Stimulated activated naive B cell treated with anti-CD40 and anti-IgM and Interleukin-4, amounts not matched to agents 10 μg/mL and 1 μg/mL and 100 μg/mL, for 72 hours (primary cell): ENCODE measurements around the gene NOP53.
"Not testable (repeated sequence)": the region's sequence is repeated elsewhere in the genome, so short reads cannot be mapped to it uniquely, and the experiment has no call there.

Experiments used
- ATAC-seq, 2 donors: fragments of 150-1000 bp; cut with Tn5 transposase; replicated peaks; 2 replicates each; pipeline ENCODE4 v1.10.0; 2021; ENCODE audit warnings: moderate library complexity in 1 of 2
- DNase-seq: peaks from one replicate; pipeline ENCODE4 v3.0.0; 2021
- H3K27ac Mint-ChIP-seq: one replicate; pipeline ENCODE4 v1.8.0; 2022; ENCODE audit warnings: mild to moderate bottlenecking, mixed read lengths
- H3K27me3 Mint-ChIP-seq, 2 donors: one replicate each; pipeline ENCODE4 v1.8.0; 2022; ENCODE audit warnings: mixed read lengths in 2 of 2
- H3K36me3 Mint-ChIP-seq, 2 donors: one replicate each; pipeline ENCODE4 v1.8.0; 2022; ENCODE audit warnings: mixed read lengths in 2 of 2, mild to moderate bottlenecking in 1 of 2
- H3K4me1 Mint-ChIP-seq, 2 donors: one replicate each; pipeline ENCODE4 v1.8.0; 2022; ENCODE audit warnings: mixed read lengths in 2 of 2, mild to moderate bottlenecking in 1 of 2
- H3K4me3 Mint-ChIP-seq, 2 donors: one replicate each; pipeline ENCODE4 v1.8.0; 2022; ENCODE audit warnings: mild to moderate bottlenecking in 2 of 2, mixed read lengths in 2 of 2, moderate library complexity in 1 of 2
- H3K9me3 Mint-ChIP-seq, 2 donors: one replicate each; pipeline ENCODE4 v1.8.0; 2022; ENCODE audit warnings: mixed read lengths in 2 of 2, mild to moderate bottlenecking in 1 of 2

NOP53 gene

GRCh38 chr19:47729468-47729798 is 15.9 kb upstream of the NOP53 start:
- peaks cover 14 to 17% of the 10 kb centered on the region in 2 donors for H3K4me1 Mint-ChIP-seq
- ATAC-seq (peak; percentile 21 to 27), DNase-seq (no peak)
- H3K27me3 Mint-ChIP-seq: peaks cover 44 to 49% of the 10 kb centered on the region in 2 donors
- peak overlapping the region; percentile 44 to 74 for H3K4me3 Mint-ChIP-seq
- peaks cover 2 to 4% of the 10 kb centered on the region in 2 donors for H3K9me3 Mint-ChIP-seq
- peaks cover 0 to 2% of the 10 kb centered on the region in 2 donors for H3K36me3 Mint-ChIP-seq
- no peak overlapping the region for H3K27ac Mint-ChIP-seq

GRCh38 chr19:47729799-47730520 is 15.4 kb upstream of the NOP53 start:
- H3K4me3 Mint-ChIP-seq: peak overlapping the region; percentile 58 to 74
- H3K36me3 Mint-ChIP-seq: peaks cover 0 to 2% of the 10 kb centered on the region in 2 donors
- peaks cover 43 to 49% of the 10 kb centered on the region in 2 donors for H3K27me3 Mint-ChIP-seq
- H3K9me3 Mint-ChIP-seq: peaks cover 2 to 4% of the 10 kb centered on the region in 2 donors
- peaks cover 14 to 17% of the 10 kb centered on the region in 2 donors for H3K4me1 Mint-ChIP-seq
- no peak overlapping the region for H3K27ac Mint-ChIP-seq
- ATAC-seq (peak; percentile 77 to 83), DNase-seq (no peak)

DNA sequence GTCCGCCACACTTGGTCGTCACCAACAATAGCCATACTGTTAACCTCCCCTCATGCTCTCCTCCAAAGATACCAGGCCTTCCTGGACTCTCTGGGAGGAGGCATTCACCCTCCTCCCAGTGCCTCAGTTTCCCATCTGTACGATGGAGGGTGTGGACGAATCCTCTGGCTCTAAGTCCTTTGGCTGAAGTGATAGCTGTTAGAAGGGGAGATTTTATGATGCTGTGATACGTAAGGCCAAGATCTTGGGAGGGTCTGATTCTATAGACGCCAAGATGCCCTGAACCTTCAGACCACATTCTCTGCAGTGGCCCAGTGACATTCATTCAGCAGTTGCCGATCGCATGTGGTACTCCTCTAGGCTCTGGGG is 14.8 kb upstream of the NOP53 start:
- Mint-ChIP-seq H3K4me1 (peaks cover 14 to 17% of the 10 kb centered on the region in 2 donors), H3K9me3 (peaks cover 2 to 4% of the 10 kb centered on the region in 2 donors), H3K27me3 (peaks cover 43 to 49% of the 10 kb centered on the region in 2 donors), H3K36me3 (peaks cover 0 to 2% of the 10 kb centered on the region in 2 donors), H3K4me3 (peak overlapping the region; percentile 58 to 74), H3K27ac (no peak overlapping the region)
- DNase-seq (no peak), ATAC-seq (no peak)

- DNase-seq (no peak), ATAC-seq (no peak)
- H3K9me3 Mint-ChIP-seq: peaks cover 2 to 4% of the 10 kb centered on the region in 2 donors
- peaks cover 14 to 17% of the 10 kb centered on the region in 2 donors for H3K4me1 Mint-ChIP-seq
- no peak overlapping the region for H3K27ac Mint-ChIP-seq
- no peak overlapping the region for H3K4me3 Mint-ChIP-seq
- H3K27me3 Mint-ChIP-seq: peaks cover 43 to 50% of the 10 kb centered on the region in 2 donors
- H3K36me3 Mint-ChIP-seq: peaks cover 0 to 2% of the 10 kb centered on the region in 2 donors
Measured at GRCh38 chr19:47730910-47731309, 14.4 kb upstream of the NOP53 start.

DNA sequence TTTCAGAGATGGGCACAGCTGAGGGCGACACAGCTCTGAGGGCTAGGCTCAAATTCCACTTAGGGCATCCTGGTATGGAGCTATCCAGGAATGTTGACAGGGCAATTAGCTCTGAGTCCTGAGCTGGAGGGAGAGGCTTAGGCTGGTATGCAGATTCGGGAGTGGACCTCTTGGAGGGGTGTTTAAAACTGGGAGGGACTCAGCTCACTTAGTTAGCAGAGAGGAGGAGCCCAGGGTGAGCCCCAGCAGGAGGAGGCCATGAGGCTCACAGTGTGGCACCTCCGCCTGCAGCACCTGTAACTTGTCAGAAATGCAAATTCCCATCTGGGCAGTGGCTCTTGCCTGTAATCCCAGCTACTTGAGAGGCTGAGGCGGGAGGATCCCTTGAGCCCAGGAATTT is 10.2 kb upstream of the NOP53 start:
- Mint-ChIP-seq H3K36me3 (peaks cover 0 to 2% of the 10 kb centered on the region in 2 donors), H3K9me3 (peaks cover 2 to 4% of the 10 kb centered on the region in 2 donors), H3K27me3 (peaks cover 16 to 23% of the 10 kb centered on the region in 2 donors), H3K4me3 (no peak overlapping the region), H3K27ac (no peak overlapping the region), H3K4me1 (peaks cover 3 to 8% of the 10 kb centered on the region in 2 donors)
- no peak for DNase-seq
- ATAC-seq: no peak

- Mint-ChIP-seq H3K4me3 (no peak overlapping the region), H3K9me3 (peaks cover 0 to 4% of the 10 kb centered on the region in 2 donors), H3K4me1 (peaks cover 12 to 24% of the 10 kb centered on the region in 2 donors)
Measured at GRCh38 chr19:47740866-47741519, 4.4 kb upstream of the NOP53 start.

GRCh38 chr19:47741544-47742140 is 3.7 kb upstream of the NOP53 start:
- DNase-seq: no peak

More at GRCh38 chr19:47740866-47741519, 4.4 kb upstream of the NOP53 start:
- Mint-ChIP-seq H3K27ac (no peak overlapping the region), H3K27me3 (peaks cover 0 to 5% of the 10 kb centered on the region in 2 donors), H3K36me3 (peaks cover 0 to 6% of the 10 kb centered on the region in 2 donors)
- DNase-seq (no peak), ATAC-seq (no peak)

DNA sequence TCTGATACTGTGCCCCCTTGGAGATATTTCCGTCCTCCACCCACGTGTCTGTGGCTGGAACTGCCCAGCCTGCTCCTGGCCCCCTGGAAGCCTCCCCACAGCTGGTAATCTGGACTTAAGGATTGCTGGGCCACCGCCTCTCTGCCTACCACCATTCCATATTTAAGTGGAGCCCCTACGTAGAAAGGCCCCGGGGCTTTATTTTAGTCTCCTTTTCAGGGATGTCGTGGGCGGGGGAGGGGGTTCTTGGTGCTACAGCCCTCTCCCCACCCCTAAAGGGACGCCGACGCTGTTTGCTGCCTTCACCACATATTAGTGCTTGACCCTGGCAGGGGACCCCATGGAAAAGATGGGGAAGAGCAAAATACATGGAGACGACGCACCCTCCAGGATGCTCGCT is 2.7 kb upstream of the NOP53 start:
- H3K36me3 Mint-ChIP-seq: peaks cover 0 to 10% of the 10 kb centered on the region in 2 donors
- H3K27me3 Mint-ChIP-seq: no peaks in the 10 kb centered on the region
- no peak for ATAC-seq
- peaks cover 0 to 4% of the 10 kb centered on the region in 2 donors for H3K9me3 Mint-ChIP-seq
- no peak for DNase-seq
- H3K4me3 Mint-ChIP-seq: peak overlapping the region in 1 of 2 donors; percentile 89
- H3K4me1 Mint-ChIP-seq: peaks cover 12 to 31% of the 10 kb centered on the region in 2 donors
- H3K27ac Mint-ChIP-seq: peak overlapping the region; percentile 51

More at GRCh38 chr19:47741544-47742140, 3.7 kb upstream of the NOP53 start:
- peaks cover 12 to 27% of the 10 kb centered on the region in 2 donors for H3K4me1 Mint-ChIP-seq
- no peak for ATAC-seq
- no peaks in the 10 kb centered on the region for H3K27me3 Mint-ChIP-seq
- peak overlapping the region; percentile 70 for H3K27ac Mint-ChIP-seq
- H3K4me3 Mint-ChIP-seq: peak overlapping the region in 1 of 2 donors; percentile 14
- peaks cover 0 to 6% of the 10 kb centered on the region in 2 donors for H3K36me3 Mint-ChIP-seq
- peaks cover 0 to 4% of the 10 kb centered on the region in 2 donors for H3K9me3 Mint-ChIP-seq

DNA sequence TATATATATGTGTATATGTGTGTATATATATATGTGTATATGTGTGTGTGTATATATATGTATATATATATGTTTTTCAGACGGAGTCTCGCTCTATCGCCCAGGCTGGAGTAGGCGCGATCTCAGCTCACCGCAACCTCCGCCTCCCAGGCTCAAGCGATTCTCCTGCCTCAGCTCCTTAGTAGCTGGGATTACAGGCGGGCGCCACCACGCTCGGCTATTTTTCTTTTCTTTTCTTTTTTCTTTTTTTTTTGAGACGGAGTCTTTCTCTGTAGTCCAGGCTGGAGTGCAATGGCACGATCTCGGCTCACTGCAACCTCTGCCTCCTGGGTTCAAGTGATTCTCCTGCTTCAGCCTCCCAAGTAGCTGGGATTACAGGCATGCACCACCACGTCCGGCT is 783 bp downstream of the NOP53 start:
- not testable (repeated sequence) for ATAC-seq, H3K9me3 Mint-ChIP-seq, DNase-seq, H3K27me3 Mint-ChIP-seq
- Mint-ChIP-seq H3K36me3 (peaks cover 20 to 36% of the 10 kb centered on the region in 2 donors), H3K4me3 (peak overlapping the region; percentile 99 to 100), H3K27ac (peak overlapping the region; percentile 100), H3K4me1 (peaks cover 23 to 57% of the 10 kb centered on the region in 2 donors)

GRCh38 chr19:47749326-47749725 is 4.0 kb downstream of the NOP53 start:
- no peaks in the 10 kb centered on the region for H3K27me3 Mint-ChIP-seq
- H3K27ac Mint-ChIP-seq: peak overlapping the region; percentile 93
- DNase-seq: peak; percentile 48
- H3K4me1 Mint-ChIP-seq: peaks cover 14 to 38% of the 10 kb centered on the region in 2 donors
- no peaks in the 10 kb centered on the region for H3K9me3 Mint-ChIP-seq
- ATAC-seq: peak; percentile 84 to 86
- peaks cover 43 to 60% of the 10 kb centered on the region in 2 donors for H3K36me3 Mint-ChIP-seq
- H3K4me3 Mint-ChIP-seq: peak overlapping the region; percentile 60 to 67

- H3K4me3 Mint-ChIP-seq: no peak overlapping the region
- no peak overlapping the region for H3K27ac Mint-ChIP-seq
- H3K4me1 Mint-ChIP-seq: peaks cover 11 to 38% of the 10 kb centered on the region in 2 donors
- no peaks in the 10 kb centered on the region for H3K27me3 Mint-ChIP-seq
- no peak for ATAC-seq
- H3K9me3 Mint-ChIP-seq: no peaks in the 10 kb centered on the region
- peaks cover 46 to 60% of the 10 kb centered on the region in 2 donors for H3K36me3 Mint-ChIP-seq
- no peak for DNase-seq
Measured at GRCh38 chr19:47750752-47751151, 5.4 kb downstream of the NOP53 start.

DNA sequence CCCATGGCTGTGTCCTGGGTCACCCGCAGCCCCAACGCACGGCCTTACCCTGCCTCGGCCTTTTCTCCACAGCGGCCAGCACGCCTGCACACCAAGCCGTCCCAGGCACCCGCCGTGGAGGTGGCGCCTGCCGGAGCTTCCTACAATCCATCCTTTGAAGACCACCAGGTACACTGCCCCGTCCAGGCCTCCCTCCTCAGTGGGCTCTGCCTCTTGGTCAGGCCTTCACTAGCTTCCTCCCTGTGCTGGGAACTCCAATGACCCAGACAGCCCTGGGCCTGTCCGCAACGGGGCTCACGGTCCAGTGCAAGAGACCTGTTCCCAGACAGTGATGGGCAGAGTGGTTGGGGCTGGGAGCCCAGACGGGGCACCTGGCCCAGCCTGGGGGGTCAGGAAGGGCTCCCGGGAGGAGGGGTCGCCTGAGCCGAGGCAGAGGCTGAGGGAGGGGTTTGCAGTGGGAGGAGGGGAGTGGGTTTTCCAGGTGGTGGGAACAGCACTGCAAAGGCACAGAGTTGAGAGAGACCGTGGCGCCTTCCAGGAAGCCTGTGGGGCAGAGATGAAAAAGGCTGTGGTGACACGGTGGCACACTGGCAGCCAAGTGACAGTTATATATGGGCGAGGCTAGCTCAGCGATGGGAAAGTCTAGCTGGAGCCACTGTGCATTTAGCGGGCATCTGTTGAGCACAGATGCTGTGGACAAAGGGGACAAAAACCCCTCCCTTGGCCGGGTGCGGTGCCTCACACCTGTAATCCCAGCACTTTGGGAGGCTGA is 7.3 kb downstream of the NOP53 start:
- peaks cover 15 to 31% of the 10 kb centered on the region in 2 donors for H3K4me1 Mint-ChIP-seq
- H3K27ac Mint-ChIP-seq: peak overlapping the region; percentile 31
- ATAC-seq: no peak
- peaks cover 63 to 73% of the 10 kb centered on the region in 2 donors for H3K36me3 Mint-ChIP-seq
- no peak overlapping the region for H3K4me3 Mint-ChIP-seq
- no peaks in the 10 kb centered on the region for H3K27me3 Mint-ChIP-seq
- H3K9me3 Mint-ChIP-seq: no peaks in the 10 kb centered on the region
- no peak for DNase-seq

- Mint-ChIP-seq H3K27me3 (no peaks in the 10 kb centered on the region), H3K27ac (peak overlapping the region; percentile 85), H3K36me3 (peaks cover 71 to 77% of the 10 kb centered on the region in 2 donors), H3K4me1 (peaks cover 6 to 14% of the 10 kb centered on the region in 2 donors), H3K9me3 (peaks cover 3 to 4% of the 10 kb centered on the region in 2 donors), H3K4me3 (peak overlapping the region in 1 of 2 donors; percentile 66)
- ATAC-seq: no peak
- DNase-seq: no peak
Measured at GRCh38 chr19:47754206-47755064, 9.1 kb downstream of the NOP53 start.
